IMR-90 (cell line): ENCODE results near the gene ADAMTS19. TPM values are rescaled to one million over a fixed set of nuclear protein-coding genes. Genes with fewer than 3 reads are reported as not detected.
A peak's percentile ranks its signal among the peaks of the same experiment; 100 is the strongest.

ENCODE experiments used
- ATAC-seq: fragments of 200-7000 bp; cut with Tn5 transposase; 2 replicates; pipeline ENCODE4 v1.9.1; 2020; ENCODE audit warnings: low read depth, mild to moderate bottlenecking, moderate library complexity
- BruUV-seq: library from RNA; stranded (reverse); fragments of 400-500 nt; replicated peaks from 2 replicates; lab custom pipeline; 2021; lab: Mats Ljungman, UMichigan
- CTCF ChIA-PET: fragments of 300-600 bp; formaldehyde crosslinking; extraction: SDS; loops from one replicate; lab custom pipeline; 2021; ENCODE audit warnings: antibody characterized with exemption; lab: Yijun Ruan, JAX
- POLR2A ChIA-PET: fragments of 300-600 bp; sonication (Branson Sonifier 250); formaldehyde crosslinking; loops from one replicate; lab custom pipeline; 2022; ENCODE audit warnings: antibody characterized with exemption; ENCODE audit not compliant: unreplicated experiment; lab: Charles Lee
- DNase-seq: peaks from one replicate; pipeline ENCODE4 v3.0.0; 2013
- H2AFZ ChIP-seq: replicated peaks from 2 replicates; pipeline ENCODE3; 2013; ENCODE audit warnings: low read length, mild to moderate bottlenecking; ENCODE audit not compliant: poor library complexity
- H2AK5ac ChIP-seq: 2 replicates; pipeline ENCODE4 v1.6.1; 2013; ENCODE audit warnings: low read depth, low read length, inconsistent platforms
- H2AK9ac ChIP-seq: replicated peaks from 2 replicates; pipeline ENCODE3; 2013; ENCODE audit warnings: mild to moderate bottlenecking, low read depth, low read length, moderate library complexity; ENCODE audit not compliant: poor library complexity
- H2BK120ac ChIP-seq: 2 replicates; pipeline ENCODE4 v1.6.1; 2013; ENCODE audit warnings: low read depth, low read length, inconsistent platforms
- H2BK15ac ChIP-seq: 3 replicates; pipeline ENCODE4 v1.6.1; 2013; ENCODE audit warnings: low read depth, low read length, inconsistent platforms
- H2BK20ac ChIP-seq: 2 replicates; pipeline ENCODE4 v1.6.1; 2013; ENCODE audit warnings: low read depth, mild to moderate bottlenecking, inconsistent platforms, low read length, moderate library complexity
- H2BK5ac ChIP-seq: 2 replicates; pipeline ENCODE4 v1.6.1; 2013; ENCODE audit warnings: mild to moderate bottlenecking, low read depth, low read length, inconsistent platforms; ENCODE audit not compliant: poor library complexity, severe bottlenecking
- H3K14ac ChIP-seq: replicated peaks from 2 replicates; pipeline ENCODE4 v1.6.1; 2013; ENCODE audit warnings: low read depth, low read length, inconsistent platforms
- H3K18ac ChIP-seq: 2 replicates; pipeline ENCODE4 v1.6.1; 2013; ENCODE audit warnings: low read depth, low read length, control low read depth
- H3K23ac ChIP-seq: 2 replicates; pipeline ENCODE4 v1.6.1; 2013; ENCODE audit warnings: low read depth, low read length, inconsistent platforms
- H3K27ac ChIP-seq: 2 replicates; pipeline ENCODE4 v1.5.1; 2013; ENCODE audit warnings: mild to moderate bottlenecking, control low read depth, low read length; ENCODE audit not compliant: insufficient read depth
- H3K27me3 ChIP-seq: 2 replicates; pipeline ENCODE4 v1.6.1; 2013; ENCODE audit warnings: low read length; ENCODE audit not compliant: control insufficient read depth, insufficient read depth
- H3K36me3 ChIP-seq: 2 replicates; pipeline ENCODE4 v1.6.1; 2013; ENCODE audit warnings: low read length, mixed read lengths; ENCODE audit not compliant: control insufficient read depth, insufficient read depth
- H3K4ac ChIP-seq: 2 replicates; pipeline ENCODE4 v1.6.1; 2013; ENCODE audit warnings: low read depth, low read length, inconsistent platforms
- H3K4me1 ChIP-seq: 2 replicates; pipeline ENCODE4 v1.6.1; 2013; ENCODE audit warnings: low read length, mixed read lengths; ENCODE audit not compliant: control insufficient read depth, insufficient read depth
- H3K4me2 ChIP-seq: 2 replicates; pipeline ENCODE4 v1.6.1; 2013; ENCODE audit warnings: low read depth, mild to moderate bottlenecking, control low read depth, low read length, moderate library complexity
- H3K4me3 ChIP-seq: 2 replicates; pipeline ENCODE4 v1.5.1; 2013; ENCODE audit warnings: low read depth, mild to moderate bottlenecking, control low read depth, low read length, moderate library complexity; ENCODE audit not compliant: insufficient read depth
- H3K56ac ChIP-seq: 2 replicates; pipeline ENCODE4 v1.6.1; 2013; ENCODE audit warnings: low read length, inconsistent platforms; ENCODE audit not compliant: insufficient read depth; ENCODE audit errors: extremely low read depth
- H3K79me1 ChIP-seq, 2 experiments: 2 replicates each; pipeline ENCODE4 v1.6.1; 2013; ENCODE audit warnings: low read length in 2 of 2, inconsistent platforms in 1 of 2, low read depth in 1 of 2
- H3K9ac ChIP-seq: 2 replicates; pipeline ENCODE4 v1.6.1; 2013; ENCODE audit warnings: low read depth, low read length, control low read depth
- H3K9me1 ChIP-seq: 2 replicates; pipeline ENCODE4 v1.6.1; 2013; ENCODE audit warnings: low read length, inconsistent platforms; ENCODE audit not compliant: insufficient read depth
- H3K9me3 ChIP-seq: 2 replicates; pipeline ENCODE4 v1.6.1; 2013; ENCODE audit warnings: low read length; ENCODE audit not compliant: control insufficient read depth, insufficient read depth
- H4K20me1 ChIP-seq: 2 replicates; pipeline ENCODE4 v1.6.1; 2013; ENCODE audit warnings: low read length, inconsistent platforms; ENCODE audit not compliant: insufficient read depth
- H4K5ac ChIP-seq: 2 replicates; pipeline ENCODE4 v1.6.1; 2013; ENCODE audit warnings: mild to moderate bottlenecking, low read depth, low read length, control low read depth
- H4K8ac ChIP-seq, 2 experiments: 2 replicates each; pipeline ENCODE4 v1.6.1; 2013; ENCODE audit warnings: low read depth in 2 of 2, low read length in 2 of 2, control low read depth in 1 of 2, inconsistent platforms in 1 of 2
- H4K91ac ChIP-seq: 2 replicates; pipeline ENCODE4 v1.6.1; 2013; ENCODE audit warnings: low read depth, low read length, inconsistent platforms; ENCODE audit not compliant: insufficient read depth
- BHLHE40 ChIP-seq: fragments of 150-350 bp; IDR thresholded peaks from 2 replicates; pipeline ENCODE4 v1.6.1; 2016; ENCODE audit warnings: mild to moderate bottlenecking, low read depth, low read length
- CEBPB ChIP-seq: IDR thresholded peaks from 2 replicates; pipeline ENCODE4 v1.6.1; 2012; ENCODE audit warnings: low read depth, low read length, improper control_type of control experiment
- CHD1 ChIP-seq: IDR thresholded peaks from 2 replicates; pipeline ENCODE4 v1.6.1; 2012; ENCODE audit warnings: low read depth, low read length, improper control_type of control experiment
- FOS ChIP-seq: fragments of 150-350 bp; IDR thresholded peaks from 2 replicates; pipeline ENCODE4 v1.6.1; 2016; ENCODE audit warnings: low read depth, low read length
- MAFK ChIP-seq: IDR thresholded peaks from 2 replicates; pipeline ENCODE4 v1.6.1; 2012; ENCODE audit warnings: low read depth, low read length, improper control_type of control experiment
- POLR2A ChIP-seq: IDR thresholded peaks from 2 replicates; pipeline ENCODE4 v1.6.1; 2012; ENCODE audit warnings: mild to moderate bottlenecking, low read depth, low read length
- WGBS, 2 experiments: methylation state at CpG; one replicate each; pipeline versions ENCODE4 v1.1.5 to v1.1.7; 2013; ENCODE audit warnings: missing lambda C conversion rate in 2 of 2; ENCODE audit not compliant: insufficient read length in 1 of 2; ENCODE audit errors: extremely low coverage in 2 of 2; 5-methylcytosine and 5-hydroxymethylcytosine counted together
- dilution Hi-C: fragments of 300-500 bp; cut with HindIII; formaldehyde crosslinking; loops from one replicate; pipeline ENCODE4 v1.14.3; 2018; ENCODE audit warnings: low sequenced_read_pairs; ENCODE audit not compliant: unreplicated experiment
- in situ Hi-C: fragments of 300-500 bp; cut with MboI; formaldehyde crosslinking; loops from 3 replicates; pipeline ENCODE4 v1.14.3; 2019; ENCODE audit warnings: low sequenced_read_pairs, inconsistent platforms, mixed read lengths
- intact Hi-C: fragments of 100-400 bp; cut with micrococcal nuclease; formaldehyde crosslinking; loops from 2 replicates; pipeline ENCODE4 v1.10.0; 2022
- polyA plus RNA-seq, 3 experiments: library from polyadenylated mRNA; depleted of rRNA; stranded (reverse); fragments of >200 nt; gene quantifications; 2 replicates each; pipeline ENCODE4 v1.2.3, GENCODE V29; 2012; ENCODE audit warnings: low replicate concordance in 1 of 3
- total RNA-seq: library from RNA; depleted of rRNA; stranded (reverse); fragments of >200 nt; gene quantifications from 2 replicates; pipeline ENCODE4 v1.2.3, GENCODE V29; 2012

Gene ADAMTS19
- total and polyA plus RNA-seq, 2 of the 4 experiments (the other 2 are of a cell fraction): under 0.01 to 0.17 TPM

DNA sequence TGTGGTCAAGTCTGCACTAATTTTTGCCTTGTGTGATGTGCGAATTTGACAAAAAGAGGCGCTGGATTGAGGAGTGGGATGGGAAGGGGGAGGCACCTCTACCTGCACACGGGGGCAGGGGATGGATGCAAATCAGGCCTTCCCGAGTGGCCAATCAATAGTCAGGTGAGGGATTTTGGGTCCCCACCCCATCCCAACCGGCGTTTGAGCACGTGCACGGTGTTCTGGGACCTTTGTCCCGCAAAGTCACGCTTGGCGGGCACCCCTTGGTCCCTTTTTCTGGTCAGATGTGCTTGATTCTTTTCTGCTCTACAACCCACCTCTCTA is 685 bp upstream of the ADAMTS19 start:
- in situ Hi-C loops: no loop called here
- no peak overlapping the region for H3K23ac ChIP-seq
- no peak overlapping the region for H3K4me3 ChIP-seq
- peak overlapping the region; percentile 72; the same call in 1 of the 2 replicates for H3K4me2 ChIP-seq
- no peaks in the 10 kb centered on the region for H3K9me3 ChIP-seq
- DNase-seq (no peak), ATAC-seq (no peak)
- H4K91ac ChIP-seq: no peak overlapping the region
- no peak overlapping the region for H2BK15ac ChIP-seq
- H3K9me1 ChIP-seq: no peaks in the 10 kb centered on the region
- H3K18ac ChIP-seq: no peak overlapping the region
- H2AK9ac ChIP-seq: no peak overlapping the region
- no peak overlapping the region for H2AFZ ChIP-seq
- BruUV-seq: no TSS peak
- H3K27me3 ChIP-seq: peaks cover 23% of the 10 kb centered on the region
- no peak overlapping the region for H3K4ac ChIP-seq
- H2BK20ac ChIP-seq: no peak overlapping the region
- H3K36me3 ChIP-seq: no peaks in the 10 kb centered on the region
- H4K20me1 ChIP-seq: no peaks in the 10 kb centered on the region
- no peaks in the 10 kb centered on the region for H3K4me1 ChIP-seq
- H2AK5ac ChIP-seq: no peak overlapping the region
- dilution Hi-C loops: no loop called here
- no peak overlapping the region for H4K8ac ChIP-seq
- no CpG with 5 or more reads among the region's 11 CpGs for WGBS, 2 experiments
- CTCF ChIA-PET: no interaction called here
- H3K27ac ChIP-seq: no peak overlapping the region
- no peak overlapping the region for H3K56ac ChIP-seq
- POLR2A ChIA-PET: no interaction called here
- no peak overlapping the region for H3K14ac ChIP-seq
- no peak overlapping the region for H4K5ac ChIP-seq
- no peak overlapping the region for H2BK120ac ChIP-seq
- no peaks in the 10 kb centered on the region for H3K79me1 ChIP-seq
- TF ChIP-seq CHD1 (no peak), CEBPB (no peak), POLR2A (no peak), MAFK (no peak), BHLHE40 (no peak), FOS (no peak)
- intact Hi-C loops: no loop called here
- no peak overlapping the region for H2BK5ac ChIP-seq
- H3K9ac ChIP-seq: no peak overlapping the region
